ENCODE measurements around the gene TBC1D2. TPM values are rescaled to one million over a fixed set of nuclear protein-coding genes. Genes with fewer than 3 reads are reported as not detected.
"Not testable (repeated sequence)": the region's sequence is repeated elsewhere in the genome, so short reads cannot be mapped to it uniquely, and the experiment has no call there.

The TBC1D2 gene
- total RNA-seq, 1 donor from 2014 or later, result 24.3 TPM

- no peak for TF ChIP-seq CTCF (IDR thresholded peaks at IDR 0.05)
- H3K9me3 Mint-ChIP-seq (ENCODE audit: low read depth), result no peaks in the 10 kb centered on the region
- no peak for DNase-seq (ENCODE audit: low spot score)
- no peak overlapping the region for H3K4me3 Mint-ChIP-seq (ENCODE audit: unreplicated experiment)
- no peak overlapping the region for H3K27ac Mint-ChIP-seq (ENCODE audit: unreplicated experiment)
- H3K36me3 Mint-ChIP-seq (ENCODE audit: low read depth), result peaks cover 1% of the 10 kb centered on the region
- peaks cover 36% of the 10 kb centered on the region for H3K27me3 Mint-ChIP-seq (ENCODE audit: low read depth)
- H3K4me1 Mint-ChIP-seq (ENCODE audit: low read depth), result peaks cover 9% of the 10 kb centered on the region
Observed at GRCh38 chr9:98275159-98275558, 19.7 kb upstream of the TBC1D2 start.

- H3K27ac Mint-ChIP-seq (ENCODE audit: unreplicated experiment), result no peak overlapping the region
Observed at GRCh38 chr9:98272083-98272482, 16.6 kb upstream of the TBC1D2 start.

DNA sequence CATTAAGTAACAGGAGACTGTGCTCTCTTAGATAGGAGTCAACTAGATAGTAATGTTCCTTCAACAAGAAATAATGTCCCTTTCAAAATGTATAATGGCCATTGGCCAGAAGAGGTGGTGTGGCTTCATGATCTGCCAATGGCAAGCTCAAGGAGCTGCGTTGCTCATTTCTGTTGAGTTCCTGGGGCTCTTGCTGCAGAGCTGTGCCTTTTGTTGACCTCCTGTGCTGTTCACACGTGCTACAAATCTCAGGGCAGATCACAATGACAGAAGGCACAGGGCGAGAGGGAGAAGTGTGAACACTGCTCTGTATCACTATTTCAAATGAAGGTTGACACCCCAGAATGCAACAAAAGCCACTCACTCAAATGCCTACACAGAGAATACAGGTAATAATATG lies 16.0 kb upstream of the TBC1D2 start:
- TF ChIP-seq CTCF (IDR thresholded peaks at IDR 0.05), result no peak
- Mint-ChIP-seq H3K27me3 (ENCODE audit: low read depth) (peaks cover 10% of the 10 kb centered on the region), H3K9me3 (ENCODE audit: low read depth) (no peaks in the 10 kb centered on the region), H3K36me3 (ENCODE audit: low read depth) (peaks cover 1% of the 10 kb centered on the region), H3K27ac (ENCODE audit: unreplicated experiment) (no peak overlapping the region), H3K4me1 (ENCODE audit: low read depth) (peaks cover 9% of the 10 kb centered on the region), H3K4me3 (ENCODE audit: unreplicated experiment) (no peak overlapping the region)
- DNase-seq (ENCODE audit: low spot score), result no peak

More at GRCh38 chr9:98272083-98272482, 16.6 kb upstream of the TBC1D2 start:
- peaks cover 16% of the 10 kb centered on the region for H3K27me3 Mint-ChIP-seq (ENCODE audit: low read depth)
- no peak overlapping the region for H3K4me3 Mint-ChIP-seq (ENCODE audit: unreplicated experiment)
- DNase-seq (ENCODE audit: low spot score), result no peak
- H3K4me1 Mint-ChIP-seq (ENCODE audit: low read depth), result peaks cover 9% of the 10 kb centered on the region
- peaks cover 1% of the 10 kb centered on the region for H3K36me3 Mint-ChIP-seq (ENCODE audit: low read depth)
- TF ChIP-seq CTCF (IDR thresholded peaks at IDR 0.05), result no peak
- no peaks in the 10 kb centered on the region for H3K9me3 Mint-ChIP-seq (ENCODE audit: low read depth)

DNA sequence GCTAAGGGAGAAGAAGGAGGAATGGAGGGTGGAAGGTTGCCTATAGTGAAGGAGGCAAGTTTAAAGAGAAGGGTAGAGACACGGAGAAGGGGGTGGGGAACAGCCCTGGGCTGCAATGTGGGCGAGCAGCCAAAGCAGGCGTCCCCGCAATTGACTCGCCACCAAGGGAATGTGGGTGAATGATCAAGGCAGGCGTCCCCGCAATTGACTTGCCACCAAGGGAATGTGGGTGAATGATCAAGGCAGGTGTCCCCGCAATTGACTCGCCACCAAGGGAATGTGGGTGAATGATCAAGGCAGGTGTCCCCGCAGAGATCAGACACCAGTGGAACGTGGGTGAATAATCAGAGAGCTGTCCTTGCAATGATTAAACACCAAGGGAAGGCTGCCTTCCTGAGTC lies 14.8 kb upstream of the TBC1D2 start:
- not testable (repeated sequence) for H3K4me3 Mint-ChIP-seq (ENCODE audit: unreplicated experiment)

GRCh38 chr9:98269652-98270051 lies 14.2 kb upstream of the TBC1D2 start:
- H3K9me3 Mint-ChIP-seq (ENCODE audit: low read depth); H3K27me3 Mint-ChIP-seq (ENCODE audit: low read depth); H3K27ac Mint-ChIP-seq (ENCODE audit: unreplicated experiment); H3K4me1 Mint-ChIP-seq (ENCODE audit: low read depth); DNase-seq (ENCODE audit: low spot score); H3K4me3 Mint-ChIP-seq (ENCODE audit: unreplicated experiment); H3K36me3 Mint-ChIP-seq (ENCODE audit: low read depth): not testable (repeated sequence)

More for the DNA sequence above, 14.8 kb upstream of the TBC1D2 start:
- H3K27ac Mint-ChIP-seq (ENCODE audit: unreplicated experiment); H3K36me3 Mint-ChIP-seq (ENCODE audit: low read depth); H3K27me3 Mint-ChIP-seq (ENCODE audit: low read depth); H3K9me3 Mint-ChIP-seq (ENCODE audit: low read depth); H3K4me1 Mint-ChIP-seq (ENCODE audit: low read depth); DNase-seq (ENCODE audit: low spot score): not testable (repeated sequence)

GRCh38 chr9:98267556-98267955 lies 12.1 kb upstream of the TBC1D2 start:
- not testable (repeated sequence) for H3K36me3 Mint-ChIP-seq (ENCODE audit: low read depth); DNase-seq (ENCODE audit: low spot score); H3K9me3 Mint-ChIP-seq (ENCODE audit: low read depth); H3K27me3 Mint-ChIP-seq (ENCODE audit: low read depth); H3K27ac Mint-ChIP-seq (ENCODE audit: unreplicated experiment); H3K4me3 Mint-ChIP-seq (ENCODE audit: unreplicated experiment)
- H3K4me1 Mint-ChIP-seq (ENCODE audit: low read depth), result peaks cover 13% of the 10 kb centered on the region

DNA sequence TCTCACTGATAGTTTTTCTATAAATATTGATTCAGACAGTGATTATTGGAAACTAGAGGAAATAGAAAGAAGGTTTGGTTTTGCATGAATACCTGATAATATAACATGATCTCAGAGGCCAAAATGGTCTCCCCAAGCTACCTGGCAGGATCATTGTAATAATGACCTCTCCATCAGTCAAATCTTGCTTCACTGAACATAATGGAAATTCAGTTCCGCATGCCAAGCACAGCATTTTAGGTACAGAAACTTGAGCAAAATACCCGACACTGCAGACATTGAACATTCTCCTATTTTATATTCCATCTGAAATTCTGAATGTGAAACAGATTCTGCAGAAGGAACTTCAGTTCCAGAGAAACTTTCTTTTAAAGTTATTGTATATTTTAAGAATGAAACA lies 9.1 kb upstream of the TBC1D2 start:
- Mint-ChIP-seq H3K4me3 (ENCODE audit: unreplicated experiment) (no peak overlapping the region), H3K4me1 (ENCODE audit: low read depth) (peaks cover 11% of the 10 kb centered on the region), H3K36me3 (ENCODE audit: low read depth) (no peaks in the 10 kb centered on the region), H3K27ac (ENCODE audit: unreplicated experiment) (no peak overlapping the region), H3K27me3 (ENCODE audit: low read depth) (peaks cover 4% of the 10 kb centered on the region), H3K9me3 (ENCODE audit: low read depth) (no peaks in the 10 kb centered on the region)
- DNase-seq (ENCODE audit: low spot score), result no peak
- TF ChIP-seq CTCF (IDR thresholded peaks at IDR 0.05), result no peak
